ENCODE data around the gene TTI1. TPM values are rescaled to one million over a fixed set of nuclear protein-coding genes. Genes with fewer than 3 reads are reported as not detected.

The TTI1 gene
- total RNA-seq, 4 donors from 2014 or later: 4.5 to 19.5 (median 9.4) TPM

GRCh38 chr20:37936451-37936850 lies 96.8 kb downstream of the TTI1 start:
- WGBS, 2 donors (ENCODE audit: low coverage in 1 of 2): 80 to 91% methylated on average over 1 to 8 of the region's 8 CpGs
- Histone ChIP-seq H3K4me3 (no peak overlapping the region), H3K9me3 (no peaks in the 10 kb centered on the region), H3K27me3 (no peaks in the 10 kb centered on the region), H3K4me1 (no peaks in the 10 kb centered on the region), H3K36me3 (no peaks in the 10 kb centered on the region), H3K27ac (no peak overlapping the region)
- TF ChIP-seq POLR2AphosphoS5 (IDR thresholded peaks at IDR 0.05): no peak
- no peak for TF ChIP-seq EP300 (IDR thresholded peaks at IDR 0.05; ENCODE audit: low read depth)
- no peak for TF ChIP-seq POLR2A (IDR thresholded peaks at IDR 0.05)
- no peak for TF ChIP-seq CTCF (IDR thresholded peaks at IDR 0.05)
- DNase-seq: no peak
- intact Hi-C loops (cut with DNase I; ENCODE audit: low total_unique reads) (no loop called here), in situ Hi-C loops (cut with MboI; ENCODE audit: low pct_ligation_motif_present in 1 of 4, low pct_unique_long_range_greater_than_20kb in 1 of 4, low sequenced_read_pairs in 3 of 4) (no loop called here)

GRCh38 chr20:37936041-37936440 lies 97.2 kb downstream of the TTI1 start:
- DNase-seq: no peak
- no peaks in the 10 kb centered on the region for H3K27me3 ChIP-seq
- 89 to 92% methylated on average over 7 to 10 of the region's 10 CpGs for WGBS, 2 donors (ENCODE audit: low coverage in 1 of 2)
- no peaks in the 10 kb centered on the region for H3K4me1 ChIP-seq
- TF ChIP-seq EP300 (IDR thresholded peaks at IDR 0.05; ENCODE audit: low read depth): no peak
- TF ChIP-seq CTCF (IDR thresholded peaks at IDR 0.05): no peak
- no peak for TF ChIP-seq POLR2AphosphoS5 (IDR thresholded peaks at IDR 0.05)
- no peak for TF ChIP-seq POLR2A (IDR thresholded peaks at IDR 0.05)
- no peak overlapping the region for H3K4me3 ChIP-seq
- H3K9me3 ChIP-seq: no peaks in the 10 kb centered on the region
- no peak overlapping the region for H3K27ac ChIP-seq
- intact Hi-C loops (cut with DNase I; ENCODE audit: low total_unique reads): no loop called here
- in situ Hi-C loops (cut with MboI; ENCODE audit: low pct_ligation_motif_present in 1 of 4, low pct_unique_long_range_greater_than_20kb in 1 of 4, low sequenced_read_pairs in 3 of 4): no loop called here
- no peaks in the 10 kb centered on the region for H3K36me3 ChIP-seq

GRCh38 chr20:37935435-37935834 lies 97.8 kb downstream of the TTI1 start:
- Histone ChIP-seq H3K27ac (no peak overlapping the region), H3K27me3 (no peaks in the 10 kb centered on the region), H3K4me1 (no peaks in the 10 kb centered on the region), H3K36me3 (no peaks in the 10 kb centered on the region), H3K9me3 (no peaks in the 10 kb centered on the region), H3K4me3 (no peak overlapping the region)
- no peak for DNase-seq
- in situ Hi-C loops (cut with MboI; ENCODE audit: low pct_ligation_motif_present in 1 of 4, low pct_unique_long_range_greater_than_20kb in 1 of 4, low sequenced_read_pairs in 3 of 4) (no loop called here), intact Hi-C loops (cut with DNase I; ENCODE audit: low total_unique reads) (no loop called here)
- WGBS, 2 donors (ENCODE audit: low coverage in 1 of 2): 28 to 44% methylated on average over 5 to 7 of the region's 7 CpGs
- TF ChIP-seq POLR2A (IDR thresholded peaks at IDR 0.05) (no peak), EP300 (IDR thresholded peaks at IDR 0.05; ENCODE audit: low read depth) (no peak), CTCF (IDR thresholded peaks at IDR 0.05) (no peak), POLR2AphosphoS5 (IDR thresholded peaks at IDR 0.05) (no peak)

GRCh38 chr20:37934634-37935375 lies 98.5 kb downstream of the TTI1 start:
- H3K9me3 ChIP-seq: no peaks in the 10 kb centered on the region
- no peaks in the 10 kb centered on the region for H3K36me3 ChIP-seq
- in situ Hi-C loops (cut with MboI; ENCODE audit: low pct_ligation_motif_present in 1 of 4, low pct_unique_long_range_greater_than_20kb in 1 of 4, low sequenced_read_pairs in 3 of 4) (no loop called here), intact Hi-C loops (cut with DNase I; ENCODE audit: low total_unique reads) (no loop called here)
- no peak for TF ChIP-seq EP300 (IDR thresholded peaks at IDR 0.05; ENCODE audit: low read depth)
- TF ChIP-seq CTCF (IDR thresholded peaks at IDR 0.05): no peak
- H3K4me1 ChIP-seq: no peaks in the 10 kb centered on the region
- no peaks in the 10 kb centered on the region for H3K27me3 ChIP-seq
- no peak overlapping the region for H3K4me3 ChIP-seq
- 82 to 83% methylated on average over 7 to 14 of the region's 14 CpGs for WGBS, 2 donors (ENCODE audit: low coverage in 1 of 2)
- H3K27ac ChIP-seq: no peak overlapping the region
- DNase-seq: no peak
